Chondrocyte (in vitro differentiated cells): Measurements from ENCODE around the gene APOL1. TPM values are rescaled to one million over a fixed set of nuclear protein-coding genes. Genes with fewer than 3 reads are reported as not detected.

Experiments used
- DNase-seq: peaks from one replicate; pipeline ENCODE4 v3.0.0; 2021; ENCODE audit warnings: mixed read lengths, low spot score
- H3K27ac Mint-ChIP-seq: one replicate; pipeline ENCODE4 v1.8.0; 2021; ENCODE audit warnings: mild to moderate bottlenecking, moderate library complexity, mixed read lengths; ENCODE audit not compliant: unreplicated experiment
- H3K27me3 Mint-ChIP-seq: 2 replicates; pipeline ENCODE4 v1.8.0; 2021; ENCODE audit warnings: low read depth, mixed read lengths
- H3K36me3 Mint-ChIP-seq: 2 replicates; pipeline ENCODE4 v1.8.0; 2021; ENCODE audit warnings: low read depth, mixed read lengths
- H3K4me1 Mint-ChIP-seq: 2 replicates; pipeline ENCODE4 v1.8.0; 2021; ENCODE audit warnings: low read depth, mild to moderate bottlenecking, mixed read lengths
- H3K4me3 Mint-ChIP-seq: one replicate; pipeline ENCODE4 v1.8.0; 2021; ENCODE audit warnings: mild to moderate bottlenecking, moderate library complexity, mixed read lengths; ENCODE audit not compliant: unreplicated experiment
- H3K9me3 Mint-ChIP-seq: 2 replicates; pipeline ENCODE4 v1.8.0; 2021; ENCODE audit warnings: low read depth, mixed read lengths
- total RNA-seq: library from RNA; stranded (reverse); gene quantifications from 3 replicates; pipeline ENCODE4 v1.2.1, GENCODE V29; 2021
- TF ChIP-seq, protein P1 (sequence below): fragments of 200-600 bp; sonication (generic); IDR thresholded peaks from 2 replicates; pipeline ENCODE4 v1.5.0; 2021; ENCODE audit warnings: antibody characterized with exemption, mild to moderate bottlenecking, moderate library complexity

The APOL1 gene
- total RNA-seq, 1 donor from 2014 or later = 16.9 TPM

DNA sequence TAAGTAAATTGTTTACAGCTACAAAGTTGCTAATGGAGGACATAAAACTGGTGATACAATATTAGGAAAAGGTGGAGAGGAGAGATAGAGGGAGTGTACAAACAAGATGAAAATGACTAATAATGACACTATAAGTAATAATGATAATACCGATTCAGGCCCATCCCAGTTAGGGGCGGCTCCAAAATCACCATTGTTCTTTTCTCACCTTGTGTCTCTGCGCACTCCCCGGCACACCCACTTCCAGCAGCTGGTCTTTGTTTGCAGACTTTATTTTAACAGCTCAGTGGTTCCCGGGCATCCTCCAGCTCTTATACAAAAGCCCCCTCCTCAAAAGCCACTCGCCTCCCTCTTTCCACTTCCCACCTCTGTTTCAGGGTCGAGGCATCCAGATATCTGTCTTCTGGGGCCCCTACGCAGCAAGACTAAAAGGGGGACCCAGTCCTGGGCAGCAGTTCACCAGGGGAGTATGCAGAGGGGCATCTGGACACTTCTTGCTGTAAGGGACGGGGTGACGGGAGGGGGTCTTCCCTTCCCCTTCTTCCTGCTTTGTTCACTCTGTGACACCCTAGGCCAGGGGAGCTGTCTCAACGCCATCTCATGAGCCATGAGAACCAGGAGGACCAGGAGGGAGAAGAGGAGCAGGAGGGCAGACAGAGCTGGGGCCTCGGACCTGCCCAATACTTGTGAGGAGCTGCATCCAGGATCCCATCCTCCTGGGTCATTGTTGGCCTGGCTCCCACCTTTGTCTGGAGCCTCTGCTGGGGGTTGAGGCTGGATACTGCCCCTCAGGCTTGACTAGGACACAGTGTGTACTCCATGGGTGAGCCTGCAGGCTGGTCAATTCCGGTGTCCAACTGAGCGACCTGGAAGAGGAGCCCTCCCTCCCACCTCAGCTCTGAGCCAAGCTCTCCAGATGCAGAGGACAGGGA, 16.3 kb upstream of the APOL1 start:
- Mint-ChIP-seq H3K4me1 (peaks cover 65% of the 10 kb centered on the region), H3K4me3 (peak overlapping the region; percentile 95), H3K9me3 (no peaks in the 10 kb centered on the region), H3K36me3 (peaks cover 34% of the 10 kb centered on the region), H3K27ac (no peak overlapping the region), H3K27me3 (no peaks in the 10 kb centered on the region)
- DNase-seq = no peak
- TF ChIP-seq, protein P1, sequence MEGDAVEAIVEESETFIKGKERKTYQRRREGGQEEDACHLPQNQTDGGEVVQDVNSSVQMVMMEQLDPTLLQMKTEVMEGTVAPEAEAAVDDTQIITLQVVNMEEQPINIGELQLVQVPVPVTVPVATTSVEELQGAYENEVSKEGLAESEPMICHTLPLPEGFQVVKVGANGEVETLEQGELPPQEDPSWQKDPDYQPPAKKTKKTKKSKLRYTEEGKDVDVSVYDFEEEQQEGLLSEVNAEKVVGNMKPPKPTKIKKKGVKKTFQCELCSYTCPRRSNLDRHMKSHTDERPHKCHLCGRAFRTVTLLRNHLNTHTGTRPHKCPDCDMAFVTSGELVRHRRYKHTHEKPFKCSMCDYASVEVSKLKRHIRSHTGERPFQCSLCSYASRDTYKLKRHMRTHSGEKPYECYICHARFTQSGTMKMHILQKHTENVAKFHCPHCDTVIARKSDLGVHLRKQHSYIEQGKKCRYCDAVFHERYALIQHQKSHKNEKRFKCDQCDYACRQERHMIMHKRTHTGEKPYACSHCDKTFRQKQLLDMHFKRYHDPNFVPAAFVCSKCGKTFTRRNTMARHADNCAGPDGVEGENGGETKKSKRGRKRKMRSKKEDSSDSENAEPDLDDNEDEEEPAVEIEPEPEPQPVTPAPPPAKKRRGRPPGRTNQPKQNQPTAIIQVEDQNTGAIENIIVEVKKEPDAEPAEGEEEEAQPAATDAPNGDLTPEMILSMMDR = no peak

DNA sequence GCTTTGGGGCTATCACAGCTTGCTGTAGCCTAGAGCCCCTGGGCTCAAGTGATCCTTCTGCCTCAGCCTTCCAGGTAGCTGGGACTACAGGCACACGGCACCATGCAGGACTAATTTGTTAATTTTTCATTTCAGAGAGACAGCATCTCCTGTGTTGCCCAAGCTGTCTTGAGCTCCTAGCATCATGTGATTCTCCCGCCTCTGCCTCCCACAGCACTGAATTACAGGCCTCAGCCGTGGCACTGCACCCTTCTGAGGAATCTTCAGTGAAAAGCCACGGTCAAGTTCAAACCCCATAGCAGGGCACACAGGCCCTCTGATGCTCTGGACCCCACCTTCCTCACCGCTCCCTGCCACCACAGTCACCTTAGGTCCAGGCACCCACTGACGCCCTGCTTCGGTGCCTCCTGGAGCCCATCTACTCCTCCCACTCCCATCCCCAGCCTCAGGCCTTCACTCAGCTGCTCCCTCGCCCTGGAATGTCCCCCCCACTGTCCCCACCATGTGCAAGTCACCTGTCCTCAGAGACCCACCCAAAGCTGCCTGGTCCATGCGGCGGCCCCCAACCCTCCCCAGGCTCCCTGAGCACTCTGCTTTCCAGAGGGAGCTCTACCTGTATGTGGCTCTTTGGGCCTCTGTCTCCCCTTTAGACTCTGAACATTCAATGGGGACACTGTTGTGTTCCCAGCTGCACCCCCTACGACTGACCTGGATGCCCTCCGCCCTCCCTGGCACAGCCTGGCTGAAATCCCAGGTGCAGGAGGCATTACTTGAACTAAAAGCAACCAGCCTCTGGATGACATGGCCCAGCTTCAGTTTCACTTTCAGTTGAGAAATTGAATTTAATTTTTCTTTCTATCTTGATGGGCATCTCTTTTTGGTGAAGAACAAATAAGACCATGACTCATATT, 15.2 kb upstream of the APOL1 start:
- peaks cover 26% of the 10 kb centered on the region for H3K36me3 Mint-ChIP-seq
- peak overlapping the region; percentile 95 for H3K4me3 Mint-ChIP-seq
- H3K9me3 Mint-ChIP-seq = peaks cover 4% of the 10 kb centered on the region
- no peaks in the 10 kb centered on the region for H3K27me3 Mint-ChIP-seq
- TF ChIP-seq, protein P1 = no peak
- peaks cover 65% of the 10 kb centered on the region for H3K4me1 Mint-ChIP-seq
- H3K27ac Mint-ChIP-seq = peak overlapping the region; percentile 97
- DNase-seq = no peak

DNA sequence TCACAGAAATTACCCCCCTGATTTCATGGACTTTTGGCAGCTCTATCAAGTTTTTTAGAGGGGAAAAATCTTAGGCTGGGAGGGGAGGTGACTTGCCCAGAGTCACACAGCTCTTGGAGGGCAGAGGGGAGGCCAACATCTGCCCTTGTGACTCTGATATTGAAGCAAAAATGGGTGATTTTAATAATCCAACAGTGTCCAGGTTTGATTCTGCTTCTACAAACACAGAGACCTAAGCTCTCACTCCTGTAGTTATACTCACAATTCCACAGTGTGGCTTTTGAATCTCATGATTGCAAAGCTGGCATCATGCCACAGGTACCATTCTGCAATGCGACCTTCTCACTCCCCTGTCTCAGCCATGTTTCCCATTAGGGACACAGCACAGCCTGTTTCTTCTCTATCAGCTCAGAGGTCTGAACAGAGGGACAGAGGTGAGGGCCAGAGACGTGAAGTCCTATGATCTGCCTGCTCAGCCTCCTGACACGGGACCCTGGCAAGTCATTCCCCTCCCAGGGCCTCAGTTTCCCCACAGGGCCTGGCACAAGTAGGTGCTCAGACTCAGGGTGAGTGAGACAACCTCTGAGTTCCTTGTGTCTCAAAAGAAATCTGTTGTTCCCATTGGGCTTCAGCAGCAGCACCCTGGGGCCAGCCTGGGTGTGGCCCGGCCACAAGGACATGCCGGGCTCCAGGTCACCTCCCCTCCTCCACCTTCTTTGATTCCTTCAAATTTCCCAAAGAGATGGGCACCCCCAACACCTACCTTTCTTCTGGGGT, 14.4 kb upstream of the APOL1 start:
- TF ChIP-seq, protein P1 = no peak
- peak overlapping the region; percentile 97 for H3K27ac Mint-ChIP-seq
- peaks cover 68% of the 10 kb centered on the region for H3K4me1 Mint-ChIP-seq
- peak overlapping the region; percentile 95 for H3K4me3 Mint-ChIP-seq
- DNase-seq = no peak
- peaks cover 20% of the 10 kb centered on the region for H3K36me3 Mint-ChIP-seq
- peaks cover 6% of the 10 kb centered on the region for H3K9me3 Mint-ChIP-seq
- H3K27me3 Mint-ChIP-seq = no peaks in the 10 kb centered on the region

DNA sequence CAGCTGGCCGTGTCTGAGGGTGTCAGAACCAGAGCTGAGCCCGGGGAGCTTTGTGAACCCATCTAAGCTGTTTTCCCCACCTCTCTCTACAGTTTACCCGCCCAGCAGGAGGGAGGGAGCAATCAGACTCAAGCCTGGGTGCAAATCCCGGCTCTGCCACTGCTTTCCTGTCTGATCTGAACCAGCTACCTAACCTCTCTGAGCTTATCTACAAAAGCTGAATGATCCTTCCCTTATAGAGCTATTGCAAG, 13.9 kb upstream of the APOL1 start:
- H3K4me1 Mint-ChIP-seq = peaks cover 71% of the 10 kb centered on the region
- DNase-seq = no peak

More for the DNA sequence above, 13.9 kb upstream of the APOL1 start:
- TF ChIP-seq, protein P1 = no peak
- peaks cover 6% of the 10 kb centered on the region for H3K9me3 Mint-ChIP-seq
- no peaks in the 10 kb centered on the region for H3K27me3 Mint-ChIP-seq
- H3K36me3 Mint-ChIP-seq = peaks cover 20% of the 10 kb centered on the region
- peak overlapping the region; percentile 97 for H3K27ac Mint-ChIP-seq
- peak overlapping the region; percentile 95 for H3K4me3 Mint-ChIP-seq
